Chondrocyte (in vitro differentiated cells): ENCODE results near the gene EML3. TPM values are rescaled to one million over a fixed set of nuclear protein-coding genes. Genes with fewer than 3 reads are reported as not detected.
A peak's percentile ranks its signal among the peaks of the same experiment; 100 is the strongest.

ENCODE experiments used
- DNase-seq: peaks from one replicate; pipeline ENCODE4 v3.0.0; 2021; ENCODE audit warnings: mixed read lengths, low spot score
- H3K27ac Mint-ChIP-seq: one replicate; pipeline ENCODE4 v1.8.0; 2021; ENCODE audit warnings: mild to moderate bottlenecking, moderate library complexity, mixed read lengths; ENCODE audit not compliant: unreplicated experiment
- H3K27me3 Mint-ChIP-seq: 2 replicates; pipeline ENCODE4 v1.8.0; 2021; ENCODE audit warnings: low read depth, mixed read lengths
- H3K36me3 Mint-ChIP-seq: 2 replicates; pipeline ENCODE4 v1.8.0; 2021; ENCODE audit warnings: low read depth, mixed read lengths
- H3K4me1 Mint-ChIP-seq: 2 replicates; pipeline ENCODE4 v1.8.0; 2021; ENCODE audit warnings: low read depth, mild to moderate bottlenecking, mixed read lengths
- H3K4me3 Mint-ChIP-seq: one replicate; pipeline ENCODE4 v1.8.0; 2021; ENCODE audit warnings: mild to moderate bottlenecking, moderate library complexity, mixed read lengths; ENCODE audit not compliant: unreplicated experiment
- H3K9me3 Mint-ChIP-seq: 2 replicates; pipeline ENCODE4 v1.8.0; 2021; ENCODE audit warnings: low read depth, mixed read lengths
- CTCF ChIP-seq: fragments of 200-600 bp; sonication (generic); IDR thresholded peaks from 2 replicates; pipeline ENCODE4 v1.5.0; 2021; ENCODE audit warnings: antibody characterized with exemption, mild to moderate bottlenecking, moderate library complexity
- total RNA-seq: library from RNA; stranded (reverse); gene quantifications from 3 replicates; pipeline ENCODE4 v1.2.1, GENCODE V29; 2021

Gene EML3
- total RNA-seq, 1 donor from 2014 or later: 58.9 TPM

GRCh38 chr11:62649486-62649885 lies 36.9 kb upstream of the EML3 start:
- no peak overlapping the region for H3K4me3 Mint-ChIP-seq
- no peaks in the 10 kb centered on the region for H3K9me3 Mint-ChIP-seq
- no peak overlapping the region for H3K27ac Mint-ChIP-seq

DNA sequence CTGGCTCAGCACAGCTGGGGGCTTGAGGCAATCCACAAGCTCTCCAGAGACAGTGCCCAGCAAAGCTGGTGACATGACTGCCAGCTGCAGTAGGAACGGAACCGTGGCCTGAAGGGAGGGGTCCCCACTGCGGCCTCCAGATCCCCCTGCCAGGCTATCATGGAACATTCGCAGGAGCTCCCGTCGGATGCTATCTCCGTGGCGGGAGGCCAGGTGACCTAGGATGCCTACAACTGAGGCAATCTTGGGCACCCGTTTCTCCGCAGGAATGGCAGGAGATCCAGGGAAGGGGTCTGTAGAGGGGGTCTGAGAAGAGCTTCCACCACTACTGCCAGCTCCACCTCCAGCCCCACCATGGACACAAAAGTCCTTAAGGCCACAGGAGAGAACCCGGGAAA lies 36.4 kb upstream of the EML3 start:
- H3K9me3 Mint-ChIP-seq: no peaks in the 10 kb centered on the region
- peaks cover 32% of the 10 kb centered on the region for H3K4me1 Mint-ChIP-seq
- H3K27ac Mint-ChIP-seq: no peak overlapping the region
- H3K36me3 Mint-ChIP-seq: peaks cover 5% of the 10 kb centered on the region
- H3K27me3 Mint-ChIP-seq: no peaks in the 10 kb centered on the region
- DNase-seq: no peak
- no peak overlapping the region for H3K4me3 Mint-ChIP-seq
- TF ChIP-seq CTCF: no peak

More at GRCh38 chr11:62649486-62649885, 36.9 kb upstream of the EML3 start:
- DNase-seq: no peak
- Mint-ChIP-seq H3K36me3 (peaks cover 5% of the 10 kb centered on the region), H3K27me3 (no peaks in the 10 kb centered on the region), H3K4me1 (peaks cover 32% of the 10 kb centered on the region)
- no peak for TF ChIP-seq CTCF

- Mint-ChIP-seq H3K27ac (peak overlapping the region; percentile 2), H3K36me3 (peaks cover 5% of the 10 kb centered on the region), H3K4me3 (no peak overlapping the region), H3K4me1 (peaks cover 28% of the 10 kb centered on the region), H3K9me3 (no peaks in the 10 kb centered on the region), H3K27me3 (no peaks in the 10 kb centered on the region)
- no peak for TF ChIP-seq CTCF
- no peak for DNase-seq
These were observed 35.8 kb upstream of the EML3 start for GRCh38 chr11:62648185-62648966.

- TF ChIP-seq CTCF: no peak
- H3K4me1 Mint-ChIP-seq: peaks cover 25% of the 10 kb centered on the region
- H3K4me3 Mint-ChIP-seq: no peak overlapping the region
- no peak for DNase-seq
- no peaks in the 10 kb centered on the region for H3K9me3 Mint-ChIP-seq
- peaks cover 5% of the 10 kb centered on the region for H3K36me3 Mint-ChIP-seq
- H3K27me3 Mint-ChIP-seq: no peaks in the 10 kb centered on the region
- H3K27ac Mint-ChIP-seq: peak overlapping the region; percentile 63
These were observed 35.0 kb upstream of the EML3 start for GRCh38 chr11:62647609-62648005.

- peaks cover 20% of the 10 kb centered on the region for H3K4me1 Mint-ChIP-seq
- H3K9me3 Mint-ChIP-seq: no peaks in the 10 kb centered on the region
- H3K4me3 Mint-ChIP-seq: peak overlapping the region; percentile 98
- DNase-seq: no peak
- H3K27me3 Mint-ChIP-seq: no peaks in the 10 kb centered on the region
- peaks cover 5% of the 10 kb centered on the region for H3K36me3 Mint-ChIP-seq
- peak overlapping the region; percentile 95 for H3K27ac Mint-ChIP-seq
- no peak for TF ChIP-seq CTCF
These were observed 34.4 kb upstream of the EML3 start for GRCh38 chr11:62646825-62647608.
